Measurements from ENCODE around the gene ABCA7.
"Not testable (repeated sequence)": the region's sequence is repeated elsewhere in the genome, so short reads cannot be mapped to it uniquely, and the experiment has no call there.

ABCA7 gene

DNA sequence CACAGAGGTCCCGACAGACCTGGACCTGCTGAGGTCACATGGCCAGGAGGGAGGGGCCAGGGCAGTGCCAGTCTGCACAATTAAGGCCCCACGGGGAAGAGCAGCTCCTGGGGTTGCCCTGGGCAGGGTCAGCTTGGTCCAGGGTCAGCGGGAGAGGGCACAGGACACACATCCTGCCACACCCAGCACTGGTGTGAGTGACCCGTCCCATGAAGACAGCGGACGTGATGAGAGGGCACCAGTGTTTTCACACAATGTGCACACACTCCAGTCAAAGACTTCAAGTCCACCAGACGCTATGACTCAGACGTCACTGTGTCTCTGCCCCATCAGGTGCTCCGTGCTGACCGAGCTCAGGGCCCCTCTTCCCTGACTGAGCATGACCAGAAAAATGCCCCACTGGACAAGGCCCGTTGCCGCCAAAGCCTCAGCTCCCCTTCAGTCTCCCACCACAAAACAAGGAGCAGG lies 23.2 kb upstream of the ABCA7 start:
- DNase-seq (ENCODE audit: low spot score) = no peak

GRCh38 chr19:1017115-1017905 lies 22.6 kb upstream of the ABCA7 start:
- DNase-seq (ENCODE audit: low spot score) = no peak

DNA sequence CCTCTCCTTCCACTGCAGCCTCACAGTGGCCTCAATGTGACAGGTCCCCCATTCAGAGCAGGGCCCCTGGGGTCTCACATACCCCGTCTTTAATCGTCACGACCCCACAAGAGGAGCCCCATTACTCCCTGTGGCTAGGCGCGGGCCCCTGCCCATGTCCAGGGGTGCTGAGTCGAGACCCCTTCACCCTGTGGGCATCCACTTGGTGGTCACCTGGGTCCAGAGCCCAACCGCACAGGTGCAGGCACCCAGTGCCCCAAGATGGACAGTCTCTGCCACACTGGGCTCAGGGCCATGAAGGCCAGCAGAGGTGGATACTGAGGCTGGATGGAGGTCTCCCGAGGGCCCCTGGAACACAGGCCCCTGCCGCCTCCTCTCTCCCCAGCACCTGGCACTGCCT lies 22.0 kb upstream of the ABCA7 start:
- DNase-seq (ENCODE audit: low spot score) = no peak

- DNase-seq (ENCODE audit: low spot score) = no peak
These were observed 21.5 kb upstream of the ABCA7 start for GRCh38 chr19:1018393-1018792.

GRCh38 chr19:1018932-1019615 lies 20.8 kb upstream of the ABCA7 start:
- DNase-seq (ENCODE audit: low spot score) = no peak

- no peak for DNase-seq (ENCODE audit: low spot score)
These were observed 20.3 kb upstream of the ABCA7 start for GRCh38 chr19:1019616-1019961.

DNA sequence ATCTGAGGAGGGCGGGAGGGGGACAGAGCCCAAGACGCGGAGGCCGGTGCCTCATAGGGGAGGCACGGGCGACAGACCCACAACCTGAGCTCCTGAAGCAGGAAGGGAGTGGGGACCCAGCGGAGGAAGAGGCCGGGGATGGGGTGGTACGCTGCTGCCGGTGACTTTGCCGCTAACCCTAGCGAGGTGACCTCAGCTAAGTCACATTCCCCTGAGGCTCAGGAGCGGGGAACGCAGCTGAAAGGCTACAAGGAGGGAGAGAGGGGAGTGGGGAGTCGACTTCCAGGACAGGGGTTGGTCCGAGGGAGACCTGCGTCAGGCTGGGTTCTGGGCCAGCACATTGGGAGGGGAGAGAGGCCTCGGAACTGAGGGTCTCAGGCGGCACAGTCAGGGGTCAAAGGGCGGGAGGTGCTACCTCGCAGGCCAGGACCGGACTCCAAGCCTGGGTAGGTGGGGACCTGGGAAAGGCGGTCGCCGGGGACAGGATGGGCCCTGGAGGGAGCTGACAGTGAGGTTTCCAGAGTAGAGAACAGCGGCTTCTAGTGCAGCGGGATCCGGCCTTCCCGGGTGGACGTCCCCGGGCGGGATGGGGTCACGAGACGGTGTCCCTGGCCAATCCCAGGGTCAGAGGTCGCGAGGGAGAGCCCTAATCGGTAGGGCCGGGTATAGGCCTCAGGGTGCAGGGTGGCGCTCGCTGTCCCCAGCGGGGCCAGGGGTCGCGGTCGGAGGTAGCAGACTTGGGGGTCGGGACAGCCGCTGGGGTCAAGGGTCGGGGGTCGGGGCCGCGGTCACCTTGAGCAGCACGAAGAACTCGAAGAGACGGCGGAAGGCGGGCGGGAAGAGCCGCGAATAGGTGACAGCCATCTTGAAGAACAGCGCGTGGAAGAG lies 19.7 kb upstream of the ABCA7 start:
- no peak for DNase-seq (ENCODE audit: low spot score)

- peak; percentile 98 for DNase-seq (ENCODE audit: low spot score)
These were observed 19.0 kb upstream of the ABCA7 start, which contains the start of gene TMEM259 for GRCh38 chr19:1020868-1021425. Gene TMEM259 (minus strand): TSS chr19:1021123. CDS start chr19:1020996, 127 bp downstream.

DNA sequence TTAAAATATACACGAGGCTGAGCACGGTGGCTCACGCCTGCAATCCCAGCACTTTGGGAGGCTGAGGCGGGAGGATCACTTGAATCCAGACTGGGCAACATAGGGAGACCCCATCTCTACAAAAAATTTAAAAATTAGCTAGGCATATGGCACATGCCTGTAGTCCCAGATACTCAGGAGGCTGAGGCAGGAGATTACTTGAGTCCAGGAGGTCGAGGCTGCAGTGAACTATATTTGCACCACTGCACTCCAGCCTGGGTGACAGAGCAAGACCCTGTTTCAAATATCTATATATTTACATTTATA lies 16.1 kb upstream of the ABCA7 start:
- not testable (repeated sequence) for DNase-seq (ENCODE audit: low spot score)

DNA sequence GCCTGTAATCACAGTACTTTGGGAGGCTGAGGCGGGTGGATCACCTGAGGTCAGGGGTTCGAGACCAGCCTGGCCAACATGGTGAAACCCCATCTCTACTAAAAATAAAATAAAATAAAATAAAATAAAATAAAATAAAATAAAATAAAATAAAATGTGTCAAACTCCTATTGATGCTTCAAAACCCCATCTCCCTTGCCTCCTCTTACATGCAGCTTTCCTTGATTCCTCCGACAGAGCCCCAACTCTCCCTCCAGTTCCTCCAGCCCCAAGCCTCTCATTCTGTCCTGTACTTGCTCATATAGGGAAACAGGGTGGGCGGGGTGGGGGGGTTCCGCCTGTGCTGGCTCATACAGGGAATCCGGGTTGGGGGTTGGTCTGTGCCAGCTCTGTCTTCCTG lies 14.8 kb upstream of the ABCA7 start:
- DNase-seq (ENCODE audit: low spot score) = not testable (repeated sequence)

DNA sequence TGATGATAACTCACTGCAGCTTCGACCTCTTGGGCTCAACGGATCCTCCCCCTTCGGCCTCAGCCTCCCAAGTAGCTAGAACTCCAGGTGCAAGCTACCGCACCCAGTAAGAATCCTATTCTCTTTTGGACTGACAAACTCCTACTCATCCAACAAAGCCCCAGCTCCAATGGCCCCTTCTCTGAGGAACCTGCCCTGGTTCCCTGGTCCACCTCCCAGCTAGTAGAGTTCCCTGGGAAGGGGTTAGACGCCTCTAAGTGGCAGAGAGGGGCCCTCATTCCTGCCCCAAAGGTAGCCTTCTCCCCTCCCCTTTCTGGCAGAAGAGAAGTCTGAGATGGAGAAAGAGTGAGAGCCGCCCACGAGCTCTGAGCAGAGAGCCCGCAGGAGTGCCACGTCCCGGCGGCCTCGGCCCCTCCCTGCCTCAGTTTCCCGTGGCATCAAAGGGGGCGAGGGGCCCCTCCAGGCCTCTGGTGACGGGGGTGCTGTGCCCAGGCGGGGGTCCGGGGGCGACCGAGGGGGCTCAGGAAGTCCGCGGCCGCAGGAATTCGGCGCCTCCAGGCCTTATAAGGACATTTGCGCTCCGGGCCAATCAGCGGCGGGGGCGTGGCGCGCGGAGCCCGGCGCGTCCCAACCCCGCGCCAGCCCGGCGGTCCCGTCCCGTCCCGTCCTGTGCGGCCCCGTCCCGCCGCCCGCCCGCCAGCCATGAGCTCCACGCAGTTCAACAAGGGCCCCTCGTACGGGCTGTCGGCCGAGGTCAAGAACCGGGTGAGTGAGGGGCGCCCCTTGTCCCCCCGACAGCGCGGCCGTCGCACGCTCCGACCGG lies 13.7 kb upstream of the ABCA7 start, which contains the start of gene CNN2:
Gene CNN2, plus strand, starts transcription at position 649 of the 823 bp plus-strand sequence. Its CDS starts 54 bp downstream, at position 703.
- DNase-seq (ENCODE audit: low spot score) = peak; percentile 81

GRCh38 chr19:1026783-1027649 lies 12.9 kb upstream of the ABCA7 start:
- no peak for DNase-seq (ENCODE audit: low spot score)

GRCh38 chr19:1027650-1028061 lies 12.3 kb upstream of the ABCA7 start:
- DNase-seq (ENCODE audit: low spot score) = peak; percentile 16

- DNase-seq (ENCODE audit: low spot score) = peak; percentile 75
These were observed 11.6 kb upstream of the ABCA7 start for GRCh38 chr19:1028062-1028926.

GRCh38 chr19:1032264-1032867 lies 7.5 kb upstream of the ABCA7 start:
- no peak for DNase-seq (ENCODE audit: low spot score)

- no peak for DNase-seq (ENCODE audit: low spot score)
These were observed 3.8 kb upstream of the ABCA7 start for GRCh38 chr19:1035998-1036621.

DNA sequence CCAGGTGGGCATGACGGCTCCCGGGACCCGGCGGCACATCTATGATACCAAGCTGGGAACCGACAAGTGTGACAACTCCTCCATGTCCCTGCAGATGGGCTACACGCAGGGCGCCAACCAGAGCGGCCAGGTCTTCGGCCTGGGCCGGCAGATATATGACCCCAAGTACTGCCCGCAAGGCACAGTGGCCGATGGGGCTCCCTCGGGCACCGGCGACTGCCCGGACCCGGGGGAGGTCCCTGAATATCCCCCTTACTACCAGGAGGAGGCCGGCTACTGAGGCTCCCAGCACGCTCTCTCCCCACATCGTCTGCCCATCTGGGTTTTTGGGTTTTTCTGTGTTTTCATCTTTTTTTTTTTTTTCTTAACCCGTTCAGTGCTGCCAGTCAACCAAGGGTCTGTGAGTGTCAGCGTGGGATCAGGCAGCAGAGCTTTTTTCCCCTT lies 2.3 kb upstream of the ABCA7 start:
- DNase-seq (ENCODE audit: low spot score) = no peak

- no peak for DNase-seq (ENCODE audit: low spot score)
These were observed 795 bp upstream of the ABCA7 start for GRCh38 chr19:1038978-1039645.

Measured in LoVo (cell line).